ENCODE data around the gene FAM89A.

The FAM89A gene

GRCh38 chr1:231045286-231045685 lies 5.2 kb upstream of the FAM89A start:
- H3K36me3 ChIP-seq (ENCODE audit: control insufficient read depth, insufficient read depth, low read length), result no peaks in the 10 kb centered on the region
- H3K4me3 ChIP-seq (ENCODE audit: low read depth, low read length), result no peak overlapping the region
- H3K9ac ChIP-seq (ENCODE audit: low read length), result no peak overlapping the region
- H3K9me3 ChIP-seq (ENCODE audit: control insufficient read depth, insufficient read depth, low read depth, low read length), result peaks cover 4% of the 10 kb centered on the region; the same call in 1 of the 2 replicates
- no peak overlapping the region for H3K27ac ChIP-seq (ENCODE audit: low read depth, low read length)
- peaks cover 78% of the 10 kb centered on the region for H3K27me3 ChIP-seq (ENCODE audit: control insufficient read depth, insufficient read depth, low read length)
- peaks cover 2% of the 10 kb centered on the region; the same call in 1 of the 2 replicates for H3K4me1 ChIP-seq (ENCODE audit: control insufficient read depth, insufficient read depth, low read length)

GRCh38 chr1:231044588-231044987 lies 4.5 kb upstream of the FAM89A start:
- H3K4me1 ChIP-seq (ENCODE audit: control insufficient read depth, insufficient read depth, low read length), result peaks cover 2% of the 10 kb centered on the region; the same call in 1 of the 2 replicates
- peaks cover 4% of the 10 kb centered on the region; the same call in 1 of the 2 replicates for H3K9me3 ChIP-seq (ENCODE audit: control insufficient read depth, insufficient read depth, low read depth, low read length)
- no peaks in the 10 kb centered on the region for H3K36me3 ChIP-seq (ENCODE audit: control insufficient read depth, insufficient read depth, low read length)
- no peak overlapping the region for H3K9ac ChIP-seq (ENCODE audit: low read length)
- H3K27ac ChIP-seq (ENCODE audit: low read depth, low read length), result no peak overlapping the region
- no peak overlapping the region for H3K4me3 ChIP-seq (ENCODE audit: low read depth, low read length)
- peaks cover 84% of the 10 kb centered on the region for H3K27me3 ChIP-seq (ENCODE audit: control insufficient read depth, insufficient read depth, low read length)

GRCh38 chr1:231041719-231042261 lies 1.7 kb upstream of the FAM89A start:
- Histone ChIP-seq H3K9ac (ENCODE audit: low read length) (no peak overlapping the region), H3K36me3 (ENCODE audit: control insufficient read depth, insufficient read depth, low read length) (no peaks in the 10 kb centered on the region), H3K4me3 (ENCODE audit: low read depth, low read length) (no peak overlapping the region), H3K9me3 (ENCODE audit: control insufficient read depth, insufficient read depth, low read depth, low read length) (peaks cover 4% of the 10 kb centered on the region; the same call in 1 of the 2 replicates), H3K4me1 (ENCODE audit: control insufficient read depth, insufficient read depth, low read length) (peaks cover 4% of the 10 kb centered on the region; the same call in 1 of the 2 replicates), H3K27ac (ENCODE audit: low read depth, low read length) (no peak overlapping the region), H3K27me3 (ENCODE audit: control insufficient read depth, insufficient read depth, low read length) (peaks cover 89% of the 10 kb centered on the region)

GRCh38 chr1:231040800-231041718 lies 1.0 kb upstream of the FAM89A start:
- Histone ChIP-seq H3K9me3 (ENCODE audit: control insufficient read depth, insufficient read depth, low read depth, low read length) (peaks cover 4% of the 10 kb centered on the region; the same call in 1 of the 2 replicates), H3K9ac (ENCODE audit: low read length) (peak overlapping the region; percentile 50), H3K36me3 (ENCODE audit: control insufficient read depth, insufficient read depth, low read length) (no peaks in the 10 kb centered on the region), H3K27ac (ENCODE audit: low read depth, low read length) (no peak overlapping the region), H3K4me1 (ENCODE audit: control insufficient read depth, insufficient read depth, low read length) (peaks cover 4% of the 10 kb centered on the region; the same call in 1 of the 2 replicates), H3K27me3 (ENCODE audit: control insufficient read depth, insufficient read depth, low read length) (peaks cover 89% of the 10 kb centered on the region), H3K4me3 (ENCODE audit: low read depth, low read length) (peak overlapping the region; percentile 82)

GRCh38 chr1:231039161-231040018 lies 664 bp downstream of the FAM89A start:
- H3K9ac ChIP-seq (ENCODE audit: low read length), result peak overlapping the region; percentile 89
- peaks cover 83% of the 10 kb centered on the region for H3K27me3 ChIP-seq (ENCODE audit: control insufficient read depth, insufficient read depth, low read length)
- H3K4me1 ChIP-seq (ENCODE audit: control insufficient read depth, insufficient read depth, low read length), result peaks cover 4% of the 10 kb centered on the region; the same call in 1 of the 2 replicates
- peak overlapping the region; percentile 74 for H3K4me3 ChIP-seq (ENCODE audit: low read depth, low read length)
- peak overlapping the region; percentile 34; the same call in 1 of the 2 replicates for H3K27ac ChIP-seq (ENCODE audit: low read depth, low read length)
- H3K36me3 ChIP-seq (ENCODE audit: control insufficient read depth, insufficient read depth, low read length), result no peaks in the 10 kb centered on the region
- H3K9me3 ChIP-seq (ENCODE audit: control insufficient read depth, insufficient read depth, low read depth, low read length), result no peaks in the 10 kb centered on the region

- Histone ChIP-seq H3K27me3 (ENCODE audit: control insufficient read depth, insufficient read depth, low read length) (peaks cover 75% of the 10 kb centered on the region), H3K36me3 (ENCODE audit: control insufficient read depth, insufficient read depth, low read length) (no peaks in the 10 kb centered on the region), H3K27ac (ENCODE audit: low read depth, low read length) (no peak overlapping the region; the same call in 1 of the 2 replicates), H3K9me3 (ENCODE audit: control insufficient read depth, insufficient read depth, low read depth, low read length) (no peaks in the 10 kb centered on the region), H3K4me1 (ENCODE audit: control insufficient read depth, insufficient read depth, low read length) (peaks cover 4% of the 10 kb centered on the region; the same call in 1 of the 2 replicates), H3K9ac (ENCODE audit: low read length) (peak overlapping the region; percentile 89), H3K4me3 (ENCODE audit: low read depth, low read length) (peak overlapping the region; percentile 74; the same call in 1 of the 2 replicates)
Observed at GRCh38 chr1:231037585-231038517, 2.2 kb downstream of the FAM89A start.

GRCh38 chr1:231036416-231036815 lies 3.6 kb downstream of the FAM89A start:
- H3K9me3 ChIP-seq (ENCODE audit: control insufficient read depth, insufficient read depth, low read depth, low read length), result no peaks in the 10 kb centered on the region
- peaks cover 4% of the 10 kb centered on the region; the same call in 1 of the 2 replicates for H3K4me1 ChIP-seq (ENCODE audit: control insufficient read depth, insufficient read depth, low read length)
- no peak overlapping the region; the same call in 1 of the 2 replicates for H3K4me3 ChIP-seq (ENCODE audit: low read depth, low read length)
- H3K27ac ChIP-seq (ENCODE audit: low read depth, low read length), result no peak overlapping the region
- peaks cover 62% of the 10 kb centered on the region for H3K27me3 ChIP-seq (ENCODE audit: control insufficient read depth, insufficient read depth, low read length)
- no peaks in the 10 kb centered on the region for H3K36me3 ChIP-seq (ENCODE audit: control insufficient read depth, insufficient read depth, low read length)
- H3K9ac ChIP-seq (ENCODE audit: low read length), result no peak overlapping the region

- H3K9ac ChIP-seq (ENCODE audit: low read length), result no peak overlapping the region
- no peak overlapping the region for H3K4me3 ChIP-seq (ENCODE audit: low read depth, low read length)
- no peak overlapping the region for H3K27ac ChIP-seq (ENCODE audit: low read depth, low read length)
Observed at GRCh38 chr1:231035799-231036198, 4.3 kb downstream of the FAM89A start.

GRCh38 chr1:231032963-231033362 lies 7.1 kb downstream of the FAM89A start:
- H3K27ac ChIP-seq (ENCODE audit: low read depth, low read length), result no peak overlapping the region
- peaks cover 9% of the 10 kb centered on the region for H3K4me1 ChIP-seq (ENCODE audit: control insufficient read depth, insufficient read depth, low read length)

More at GRCh38 chr1:231035799-231036198, 4.3 kb downstream of the FAM89A start:
- Histone ChIP-seq H3K27me3 (ENCODE audit: control insufficient read depth, insufficient read depth, low read length) (peaks cover 55% of the 10 kb centered on the region), H3K9me3 (ENCODE audit: control insufficient read depth, insufficient read depth, low read depth, low read length) (no peaks in the 10 kb centered on the region), H3K36me3 (ENCODE audit: control insufficient read depth, insufficient read depth, low read length) (no peaks in the 10 kb centered on the region), H3K4me1 (ENCODE audit: control insufficient read depth, insufficient read depth, low read length) (peaks cover 3% of the 10 kb centered on the region; the same call in 1 of the 2 replicates)

More at GRCh38 chr1:231032963-231033362, 7.1 kb downstream of the FAM89A start:
- Histone ChIP-seq H3K27me3 (ENCODE audit: control insufficient read depth, insufficient read depth, low read length) (peaks cover 37% of the 10 kb centered on the region), H3K4me3 (ENCODE audit: low read depth, low read length) (no peak overlapping the region), H3K36me3 (ENCODE audit: control insufficient read depth, insufficient read depth, low read length) (peaks cover 2% of the 10 kb centered on the region; the same call in 1 of the 2 replicates), H3K9me3 (ENCODE audit: control insufficient read depth, insufficient read depth, low read depth, low read length) (no peaks in the 10 kb centered on the region), H3K9ac (ENCODE audit: low read length) (no peak overlapping the region)
